ENCODE results near the gene ARSG. TPM values are rescaled to one million over a fixed set of nuclear protein-coding genes. Genes with fewer than 3 reads are reported as not detected.

ARSG gene
- total and polyA plus RNA-seq, 2 of the 13 experiments (the other 11 are each of a cell fraction or from before 2014, with no cell fraction given), result 3.7 to 15.2 TPM

GRCh38 chr17:68383443-68384321, 92.4 kb downstream of the ARSG start (continued):
- TF ChIP-seq YY1 (IDR thresholded peaks at IDR 0.05; ENCODE audit: insufficient read depth, insufficient replicate concordance, low read depth, low read length) (no peak), ZNF878 (CRISPR knock-in tag; IDR thresholded peaks at IDR 0.05) (peak; percentile 83; the same call in 1 of the 2 replicates), SETDB1 (CRISPR knock-in tag; IDR thresholded peaks at IDR 0.05; ENCODE audit: borderline replicate concordance) (no peak), HES4 (CRISPR knock-in tag; IDR thresholded peaks at IDR 0.05; ENCODE audit: borderline replicate concordance) (no peak; the same call in 1 of the 2 replicates), ZNF562 (CRISPR knock-in tag; IDR thresholded peaks at IDR 0.05; ENCODE audit: borderline replicate concordance) (no peak), PHF21A (CRISPR knock-in tag; IDR thresholded peaks at IDR 0.05) (peak; percentile 97), ZNF382 (CRISPR knock-in tag; IDR thresholded peaks at IDR 0.05; ENCODE audit: borderline replicate concordance) (no peak), ZNF296 (CRISPR knock-in tag; conservative IDR thresholded peaks at IDR 0.05) (no peak; the same call in 1 of the 2 replicates), CHCHD3 (CRISPR knock-in tag; IDR thresholded peaks at IDR 0.05) (no peak), SCMH1 (CRISPR knock-in tag; IDR thresholded peaks at IDR 0.05; ENCODE audit: borderline replicate concordance) (no peak), ZNF3 (CRISPR knock-in tag; IDR thresholded peaks at IDR 0.05) (no peak), ZBTB7B (CRISPR knock-in tag; IDR thresholded peaks at IDR 0.05) (peak; percentile 93), ZNF326 (CRISPR knock-in tag; IDR thresholded peaks at IDR 0.05; ENCODE audit: borderline replicate concordance) (no peak), REL (CRISPR knock-in tag; conservative IDR thresholded peaks at IDR 0.05) (peak; percentile 73; the same call in 1 of the 2 replicates), ZNF589 (CRISPR knock-in tag; conservative IDR thresholded peaks at IDR 0.05) (peak; percentile 55; the same call in 1 of the 2 replicates), ZNF34 (CRISPR knock-in tag; IDR thresholded peaks at IDR 0.05; ENCODE audit: borderline replicate concordance) (peak; percentile 71), TARDBP (CRISPR knock-in tag; IDR thresholded peaks at IDR 0.05) (peak; percentile 87), NCOA5 (CRISPR knock-in tag; IDR thresholded peaks at IDR 0.05) (no peak), ZBTB21 (CRISPR knock-in tag; IDR thresholded peaks at IDR 0.05) (peak; percentile 67; the same call in 1 of the 2 replicates), ZNF446 (CRISPR knock-in tag; IDR thresholded peaks at IDR 0.05) (no peak), KLF6 (CRISPR knock-in tag; IDR thresholded peaks at IDR 0.05) (peak; percentile 74), ZNF441 (CRISPR knock-in tag; IDR thresholded peaks at IDR 0.05; ENCODE audit: borderline replicate concordance) (peak; percentile 92; the same call in 1 of the 2 replicates), ZNF136 (CRISPR knock-in tag; IDR thresholded peaks at IDR 0.05; ENCODE audit: low read depth) (no peak; the same call in 1 of the 2 replicates), FOXA3 (CRISPR knock-in tag; IDR thresholded peaks at IDR 0.05) (peak; percentile 89), KDM1A (CRISPR knock-in tag; IDR thresholded peaks at IDR 0.05) (peak; percentile 20; the same call in 1 of the 2 replicates), NFRKB (IDR thresholded peaks at IDR 0.05) (no peak)
- TF ChIP-seq, protein P1, sequence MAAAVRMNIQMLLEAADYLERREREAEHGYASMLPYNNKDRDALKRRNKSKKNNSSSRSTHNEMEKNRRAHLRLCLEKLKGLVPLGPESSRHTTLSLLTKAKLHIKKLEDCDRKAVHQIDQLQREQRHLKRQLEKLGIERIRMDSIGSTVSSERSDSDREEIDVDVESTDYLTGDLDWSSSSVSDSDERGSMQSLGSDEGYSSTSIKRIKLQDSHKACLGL (CRISPR knock-in tag; IDR thresholded peaks at IDR 0.05), result peak; percentile 87; the same call in 1 of the 2 replicates
- TF ChIP-seq, protein P2, sequence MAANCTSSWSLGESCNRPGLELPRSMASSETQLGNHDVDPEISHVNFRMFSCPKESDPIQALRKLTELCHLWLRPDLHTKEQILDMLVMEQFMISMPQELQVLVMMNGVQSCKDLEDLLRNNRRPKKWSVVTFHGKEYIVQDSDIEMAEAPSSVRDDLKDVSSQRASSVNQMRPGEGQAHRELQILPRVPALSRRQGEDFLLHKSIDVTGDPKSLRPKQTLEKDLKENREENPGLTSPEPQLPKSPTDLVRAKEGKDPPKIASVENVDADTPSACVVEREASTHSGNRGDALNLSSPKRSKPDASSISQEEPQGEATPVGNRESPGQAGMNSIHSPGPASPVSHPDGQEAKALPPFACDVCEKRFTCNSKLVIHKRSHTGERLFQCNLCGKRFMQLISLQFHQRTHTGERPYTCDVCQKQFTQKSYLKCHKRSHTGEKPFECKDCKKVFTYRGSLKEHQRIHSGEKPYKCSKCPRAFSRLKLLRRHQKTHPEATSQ (CRISPR knock-in tag; IDR thresholded peaks at IDR 0.05; ENCODE audit: borderline replicate concordance), result peak; percentile 70; the same call in 1 of the 2 replicates
- TF ChIP-seq, protein P3, sequence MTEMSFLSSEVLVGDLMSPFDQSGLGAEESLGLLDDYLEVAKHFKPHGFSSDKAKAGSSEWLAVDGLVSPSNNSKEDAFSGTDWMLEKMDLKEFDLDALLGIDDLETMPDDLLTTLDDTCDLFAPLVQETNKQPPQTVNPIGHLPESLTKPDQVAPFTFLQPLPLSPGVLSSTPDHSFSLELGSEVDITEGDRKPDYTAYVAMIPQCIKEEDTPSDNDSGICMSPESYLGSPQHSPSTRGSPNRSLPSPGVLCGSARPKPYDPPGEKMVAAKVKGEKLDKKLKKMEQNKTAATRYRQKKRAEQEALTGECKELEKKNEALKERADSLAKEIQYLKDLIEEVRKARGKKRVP (CRISPR knock-in tag; IDR thresholded peaks at IDR 0.05), result peak in 1 of 2 experiments; percentile 85; a peak in 2 of 4 replicates
